HepG2 (cell line): ENCODE data around the gene LMOD1. TPM values are rescaled to one million over a fixed set of nuclear protein-coding genes. Genes with fewer than 3 reads are reported as not detected.

Experiments used
- ATAC-seq: fragments of 200-7000 bp; cut with Tn5 transposase; 3 replicates; pipeline ENCODE4 v1.9.1; 2020; ENCODE audit warnings: mild to moderate bottlenecking, moderate library complexity
- BruUV-seq: library from RNA; stranded (reverse); fragments of 400-500 nt; replicated peaks from 2 replicates; lab custom pipeline; 2021; lab: Mats Ljungman, UMichigan
- CTCF ChIA-PET: fragments of 300-600 bp; formaldehyde crosslinking; extraction: SDS; loops from one replicate; lab custom pipeline; 2021; ENCODE audit warnings: low total read pairs, inconsistent platforms, low intra/inter-chr PET ratio; lab: Yijun Ruan, JAX
- POLR2A ChIA-PET: fragments of 350-600 bp; sonication (Branson Sonifier 250); formaldehyde crosslinking; loops from one replicate; lab custom pipeline; 2020; ENCODE audit warnings: antibody characterized with exemption, inconsistent platforms; lab: Yijun Ruan, JAX
- DNase-seq: peaks from one replicate; pipeline ENCODE4 v3.0.0-alpha.2; 2015; ENCODE audit warnings: low spot score
- FAIRE-seq: peaks from 3 replicates; lab custom pipeline; 2011; peaks lifted over from hg19 to GRCh38; lab: Jason Lieb, UNC
- H2AFZ ChIP-seq: one replicate; pipeline ENCODE4 v1.6.1; 2011; ENCODE audit warnings: low read length, inconsistent platforms
- H3K27ac ChIP-seq: fragments of 300-600 bp; 3 replicates; pipeline ENCODE4 v1.8.0; 2011; ENCODE audit warnings: mixed run types, mild to moderate bottlenecking, mixed read lengths, low read length, inconsistent platforms; ENCODE audit not compliant: insufficient read depth; ENCODE audit errors: extremely low read length
- H3K27me3 ChIP-seq, 2 experiments: fragments of 200-600 bp in 1 of 2; 2 replicates in 1 of 2; 3 replicates in 1 of 2; pipeline versions ENCODE4 v1.6.0 to v1.8.0; 2011; ENCODE audit warnings: low read length in 2 of 2, mild to moderate bottlenecking in 2 of 2, moderate library complexity in 2 of 2, inconsistent platforms in 1 of 2; ENCODE audit not compliant: insufficient read depth in 2 of 2, control insufficient read depth in 1 of 2
- H3K36me3 ChIP-seq, 2 experiments: fragments of 200-600 bp in 1 of 2; replicated peaks in 1 of 2; 2 replicates in 1 of 2; 3 replicates in 1 of 2; pipeline versions ENCODE4 v1.5.1 to v1.8.0; 2011; ENCODE audit warnings: low read length in 2 of 2, inconsistent platforms in 1 of 2; ENCODE audit not compliant: insufficient read depth in 2 of 2, control insufficient read depth in 1 of 2
- H3K4me1 ChIP-seq: 2 replicates; pipeline ENCODE4 v1.5.1; 2012; ENCODE audit warnings: low read length, inconsistent platforms; ENCODE audit not compliant: insufficient read depth
- H3K4me2 ChIP-seq: 2 replicates; pipeline ENCODE4 v1.6.0; 2011; ENCODE audit warnings: low read depth, low read length, inconsistent platforms
- H3K4me3 ChIP-seq, 3 experiments: fragments of 200-600 bp in 1 of 3; sonication (generic), shearing (Covaris generic) in 1 of 3; replicated peaks in 1 of 3; 2 replicates each; pipeline ENCODE4 v1.5.1; 2011 to 2016; ENCODE audit warnings: low read length in 3 of 3, inconsistent platforms in 2 of 3, low read depth in 2 of 3, mild to moderate bottlenecking in 2 of 3, control low read depth in 1 of 3, mixed read lengths in 1 of 3; ENCODE audit not compliant: insufficient read depth in 1 of 3
- H3K79me2 ChIP-seq: one replicate; pipeline ENCODE4 v1.6.1; 2011; ENCODE audit warnings: low read length, inconsistent platforms; ENCODE audit not compliant: insufficient read depth
- H3K9ac ChIP-seq: 2 replicates; pipeline ENCODE4 v1.6.0; 2011; ENCODE audit warnings: mild to moderate bottlenecking, low read depth, low read length, inconsistent platforms; ENCODE audit not compliant: insufficient read depth
- H3K9me3 ChIP-seq: 2 replicates; pipeline ENCODE4 v1.5.1; 2012; ENCODE audit warnings: mild to moderate bottlenecking, low read length
- H4K20me1 ChIP-seq: 2 replicates; pipeline ENCODE4 v1.6.0; 2011; ENCODE audit warnings: inconsistent platforms, mild to moderate bottlenecking, low read length, moderate library complexity; ENCODE audit not compliant: insufficient read depth
- CBX1 ChIP-seq: IDR thresholded peaks from one replicate; pipeline ENCODE4 v1.6.1; 2016; ENCODE audit warnings: antibody characterized with exemption, low read depth
- CHD4 ChIP-seq: fragments of 200-600 bp; sonication (generic); IDR thresholded peaks from 2 replicates; pipeline ENCODE4 v1.7.0; 2017; ENCODE audit warnings: mild to moderate bottlenecking, low read length, borderline replicate concordance
- EZH2 ChIP-seq: conservative IDR thresholded peaks from 2 replicates; pipeline ENCODE4 v1.6.1; 2012; ENCODE audit warnings: mild to moderate bottlenecking, low read depth, low read length, moderate library complexity
- GFI1 ChIP-seq: sonication (generic); formaldehyde crosslinking; IDR thresholded peaks from 2 replicates; pipeline ENCODE4 v1.5.0; 2020; ENCODE audit warnings: missing genetic modification reagents, mild to moderate bottlenecking, borderline replicate concordance
- HNF4G ChIP-seq, 2 experiments: sonication (generic) in 1 of 2; formaldehyde crosslinking in 1 of 2; IDR thresholded peaks; 2 replicates each; pipeline versions ENCODE4 v1.4.0 to v1.6.1; 2011 to 2020; ENCODE audit warnings: borderline replicate concordance in 2 of 2, low read depth in 2 of 2, mild to moderate bottlenecking in 2 of 2, low read length in 1 of 2, missing genetic modification reagents in 1 of 2, moderate library complexity in 1 of 2
- NPAS2 ChIP-seq: sonication (generic); formaldehyde crosslinking; IDR thresholded peaks from 2 replicates; pipeline ENCODE4 v1.8.0; 2022; ENCODE audit warnings: mild to moderate bottlenecking, missing genetic modification reagents, borderline replicate concordance
- SP5 ChIP-seq: IDR thresholded peaks from 2 replicates; pipeline ENCODE4 v1.6.1; 2016; ENCODE audit warnings: low read depth, borderline replicate concordance
- ZMYM3 ChIP-seq: sonication (generic); formaldehyde crosslinking; IDR thresholded peaks from 2 replicates; pipeline ENCODE4 v1.5.1; 2020; ENCODE audit warnings: mild to moderate bottlenecking, missing genetic modification reagents
- ZNF280B ChIP-seq: sonication (generic); formaldehyde crosslinking; IDR thresholded peaks from 2 replicates; pipeline ENCODE4 v1.5.0; 2020; ENCODE audit warnings: missing genetic modification reagents, mild to moderate bottlenecking, borderline replicate concordance
- ZNF34 ChIP-seq: sonication (generic); formaldehyde crosslinking; IDR thresholded peaks from 2 replicates; pipeline ENCODE4 v1.4.0; 2020; ENCODE audit warnings: mild to moderate bottlenecking, missing genetic modification reagents, borderline replicate concordance
- ZNF577 ChIP-seq: sonication (generic); formaldehyde crosslinking; IDR thresholded peaks from 2 replicates; pipeline ENCODE4 v1.4.0; 2020; ENCODE audit warnings: mild to moderate bottlenecking, low read depth, missing genetic modification reagents, borderline replicate concordance
- ZNF709 ChIP-seq: sonication (generic); formaldehyde crosslinking; IDR thresholded peaks from 2 replicates; pipeline ENCODE4 v1.5.0; 2020; ENCODE audit warnings: mild to moderate bottlenecking, missing genetic modification reagents
- ZNF761 ChIP-seq: sonication (generic); formaldehyde crosslinking; conservative IDR thresholded peaks from 2 replicates; pipeline ENCODE4 v1.4.0; 2020; ENCODE audit warnings: mild to moderate bottlenecking, missing genetic modification reagents
- WGBS: methylation state at CpG from one replicate; pipeline ENCODE4 v1.1.6; 2017; ENCODE audit warnings: low lambda C conversion rate; 5-methylcytosine and 5-hydroxymethylcytosine counted together
- in situ Hi-C: cut with HindIII; loops from 2 replicates; pipeline ENCODE4 v1.10.0; 2017; ENCODE audit warnings: low pct_unique_long_range_greater_than_20kb; ENCODE audit not compliant: extremely low pct_ligation_motif_present
- intact Hi-C: fragments of 100-400 bp; cut with micrococcal nuclease; formaldehyde crosslinking; loops from one replicate; pipeline ENCODE4 v1.10.0; 2022; ENCODE audit not compliant: unreplicated experiment
- polyA plus RNA-seq, 8 experiments: library from polyadenylated mRNA; depleted of rRNA in 3 of 8; stranded (reverse) in 7 of 8; unstranded in 1 of 8; fragments of >200 nt; fragmentation: Illumina TruSeq in 4 of 8; extraction: Trizol in 4 of 8; gene quantifications; 2 replicates each; pipeline versions ENCODE4 v1.2.1 to v1.2.3, GENCODE V29; 2011 to 2016; ENCODE audit warnings: low read depth in 4 of 8, missing spikeins in 1 of 8, mixed read lengths in 1 of 8; ENCODE audit not compliant: insufficient read depth in 1 of 8
- total RNA-seq, 5 experiments: library from RNA; depleted of rRNA; stranded (reverse); fragments of >200 nt; fragmentation: Illumina TruSeq; extraction: Trizol; gene quantifications; 2 replicates each; pipeline ENCODE4 v1.2.3, GENCODE V29; 2016; ENCODE audit warnings: low read depth in 1 of 5
- TF ChIP-seq, protein P1 (sequence below): sonication (generic); formaldehyde crosslinking; IDR thresholded peaks from 2 replicates; pipeline ENCODE4 v1.8.0; 2022; ENCODE audit warnings: mild to moderate bottlenecking, missing genetic modification reagents; ENCODE audit not compliant: insufficient replicate concordance

The LMOD1 gene
- total and polyA plus RNA-seq, 2 of the 13 experiments (the other 11 are each of a cell fraction or from before 2014, with no cell fraction given) = not detected

- ChIA-PET CTCF (no interaction called here), POLR2A (interaction anchor here (1.0 to 2.8 kb wide), 10 partner anchors 9 to 485 kb away, joined by 3 to 18 read pairs (median 5); partner anchors contain the start of genes ELF3, LMOD1 and PHLDA3)
- H3K79me2 ChIP-seq = peaks cover 22% of the 10 kb centered on the region
- FAIRE-seq (no peak), ATAC-seq (peak; percentile 8), DNase-seq (no peak)
- no peak overlapping the region for H2AFZ ChIP-seq
- TSS peak; percentile 90 for BruUV-seq
- H3K27me3 ChIP-seq = peaks cover under 1 to 3% of the 10 kb centered on the region in 2 experiments; a peak in 1 of 5 replicates
- H4K20me1 ChIP-seq = no peaks in the 10 kb centered on the region
- intact Hi-C loops (loop anchor here (5.0 kb wide), 1 partner anchor 57 kb away; no protein-coding TSS in a partner anchor), in situ Hi-C loops (no loop called here)
- peak overlapping the region; percentile 71 to 95 (median 93); a peak in 5 of 6 replicates for H3K4me3 ChIP-seq
- peaks cover 17% of the 10 kb centered on the region for H3K4me1 ChIP-seq
- peak overlapping the region; percentile 95 for H3K9ac ChIP-seq
- peak overlapping the region; percentile 79 for H3K4me2 ChIP-seq
- peaks cover 4 to 21% of the 10 kb centered on the region in 2 experiments; a peak in 4 of 5 replicates for H3K36me3 ChIP-seq
- H3K27ac ChIP-seq = peak overlapping the region; percentile 76
- no peaks in the 10 kb centered on the region for H3K9me3 ChIP-seq
- 34% methylated on average over 24 of the region's 24 CpGs for WGBS
- TF ChIP-seq, protein P1, sequence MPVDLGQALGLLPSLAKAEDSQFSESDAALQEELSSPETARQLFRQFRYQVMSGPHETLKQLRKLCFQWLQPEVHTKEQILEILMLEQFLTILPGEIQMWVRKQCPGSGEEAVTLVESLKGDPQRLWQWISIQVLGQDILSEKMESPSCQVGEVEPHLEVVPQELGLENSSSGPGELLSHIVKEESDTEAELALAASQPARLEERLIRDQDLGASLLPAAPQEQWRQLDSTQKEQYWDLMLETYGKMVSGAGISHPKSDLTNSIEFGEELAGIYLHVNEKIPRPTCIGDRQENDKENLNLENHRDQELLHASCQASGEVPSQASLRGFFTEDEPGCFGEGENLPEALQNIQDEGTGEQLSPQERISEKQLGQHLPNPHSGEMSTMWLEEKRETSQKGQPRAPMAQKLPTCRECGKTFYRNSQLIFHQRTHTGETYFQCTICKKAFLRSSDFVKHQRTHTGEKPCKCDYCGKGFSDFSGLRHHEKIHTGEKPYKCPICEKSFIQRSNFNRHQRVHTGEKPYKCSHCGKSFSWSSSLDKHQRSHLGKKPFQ (CRISPR knock-in tag) = no peak
- 0 out of 2 replicates have a peak, but pooled peaks have one; percentile 1 for TF ChIP-seq ZNF761 (CRISPR knock-in tag)
- no peak for TF ChIP-seq ZNF34 (CRISPR knock-in tag)
- TF ChIP-seq HNF4G (IDR thresholded peaks at IDR 0.05; ENCODE audit: borderline replicate concordance, low read depth, low read length) = no peak
- no peak for TF ChIP-seq HNF4G (CRISPR knock-in tag; IDR thresholded peaks at IDR 0.05; ENCODE audit: borderline replicate concordance, low read depth)
- TF ChIP-seq ZMYM3 (CRISPR knock-in tag) = peak; percentile 43; the same call in 1 of the 2 replicates
- TF ChIP-seq ZNF280B (CRISPR knock-in tag) = no peak
- TF ChIP-seq CBX1 = no peak
- TF ChIP-seq ZNF577 = no peak
- TF ChIP-seq GFI1 (CRISPR knock-in tag) = no peak
- TF ChIP-seq SP5 (CRISPR knock-in tag) = 0 out of 2 replicates have a peak, but pooled peaks have one; percentile 3
- no peak for TF ChIP-seq NPAS2 (CRISPR knock-in tag)
- peak; percentile 78; the same call in 1 of the 2 replicates for TF ChIP-seq CHD4
- no peak for TF ChIP-seq EZH2
- peak; percentile 5; the same call in 1 of the 2 replicates for TF ChIP-seq ZNF709 (CRISPR knock-in tag)
These were observed 8.1 kb upstream of the LMOD1 start for GRCh38 chr1:201954263-201955008.
